LNCAP (cell line): Measurements from ENCODE around the gene GOLGA8T.
A peak's percentile ranks its signal among the peaks of the same experiment; 100 is the strongest.
"Not testable (repeated sequence)": the region's sequence is repeated elsewhere in the genome, so short reads cannot be mapped to it uniquely, and the experiment has no call there.

Experiments
- CTCF ChIP-seq: fragments of 450-650 bp; IDR thresholded peaks from 2 replicates; pipeline ENCODE4 v1.5.1; 2017; ENCODE audit warnings: mild to moderate bottlenecking

GOLGA8T gene

GRCh38 chr15:30134751-30135150 is at the start of gene GOLGA8T:
Gene GOLGA8T, plus strand, starts transcription at chr15:30135051. Its CDS starts 98 bp downstream, at chr15:30135149.
- not testable (repeated sequence) for TF ChIP-seq CTCF

GRCh38 chr15:30162479-30163357 is 27.9 kb downstream of the GOLGA8T start:
- 0 out of 2 replicates have a peak, but pooled peaks have one; percentile 8 for TF ChIP-seq CTCF

- peak; percentile 17; the same call in 1 of the 2 replicates for TF ChIP-seq CTCF
Observed at GRCh38 chr15:30173041-30173608, 38.3 kb downstream of the GOLGA8T start.
